Body of pancreas (tissue), 4 donors: ENCODE measurements around the gene ENTPD7.

ENCODE experiments used
- CTCF ChIP-seq, 7 experiments: fragments of 450-650 bp in 4 of 7; fragments of 200-600 bp in 3 of 7; sonication (generic) in 3 of 7; IDR thresholded peaks; one replicate each; pipeline ENCODE4 v1.5.1; 2016 to 2019; ENCODE audit warnings: antibody characterized with exemption in 7 of 7
- POLR2A ChIP-seq, 3 donors: fragments of 450-650 bp; IDR thresholded peaks; one replicate each; pipeline ENCODE4 v1.6.1; 2016; ENCODE audit warnings: antibody characterized with exemption in 3 of 3, mild to moderate bottlenecking in 2 of 3

GRCh38 chr10:99740260-99740659 is 81.0 kb downstream of the ENTPD7 start:
- TF ChIP-seq CTCF (IDR thresholded peaks at IDR 0.05) (no peak), POLR2A (IDR thresholded peaks at IDR 0.05) (no peak)
